ENCODE measurements around the gene CKS2. TPM values are rescaled to one million over a fixed set of nuclear protein-coding genes. Genes with fewer than 3 reads are reported as not detected.
A peak's percentile ranks its signal among the peaks of the same experiment; 100 is the strongest.

CKS2 gene
- total RNA-seq, 1 experiment from 2014 or later = 132 TPM

GRCh38 chr9:89311346-89312221 is 589 bp downstream of the CKS2 start:
- no peaks in the 10 kb centered on the region for H3K9me3 ChIP-seq (ENCODE audit: control insufficient read depth, insufficient read depth, low read depth, low read length)
- ATAC-seq (peak; percentile 49), DNase-seq (ENCODE audit: low read depth, low spot score) (no peak)
- ChIA-PET POLR2A (interaction anchor here (0.6 kb wide), 1 partner anchor 121 kb away, joined by 3 read pairs; no protein-coding TSS in a partner anchor), CTCF (no interaction called here)
- BruUV-seq (replicated peaks) = no TSS peak
- TF ChIP-seq POLR2AphosphoS5 (IDR thresholded peaks at IDR 0.05; ENCODE audit: low read depth, low read length) (no peak), TCF7L2 (IDR thresholded peaks at IDR 0.05; ENCODE audit: low read depth, low read length) (no peak), SIN3A (IDR thresholded peaks at IDR 0.05; ENCODE audit: borderline replicate concordance, insufficient read depth, low read depth, low read length) (no peak; the same call in 1 of the 2 replicates), CTCF (IDR thresholded peaks at IDR 0.05) (no peak)
- peaks cover 38% of the 10 kb centered on the region for H3K36me3 ChIP-seq (ENCODE audit: control insufficient read depth, insufficient read depth, low read length)
- peaks cover 13% of the 10 kb centered on the region for H3K4me1 ChIP-seq (ENCODE audit: control insufficient read depth, insufficient read depth, low read length)
- in situ Hi-C loops (cut with HindIII; ENCODE audit: low pct_unique_long_range_greater_than_20kb, low sequenced_read_pairs) (no loop called here), intact Hi-C loops (cut with micrococcal nuclease; ENCODE audit: unreplicated experiment) (no loop called here)
- peak overlapping the region; percentile 97 for H3K27ac ChIP-seq (ENCODE audit: low read length)
- H3K4me3 ChIP-seq (ENCODE audit: low read depth in 2 of 2, low read length in 2 of 2) = peak overlapping the region; percentile 80 to 92
- no peaks in the 10 kb centered on the region for H3K27me3 ChIP-seq (ENCODE audit: control insufficient read depth, insufficient read depth, low read length)

GRCh38 chr9:89312222-89312571 is 1.2 kb downstream of the CKS2 start:
- CTCF ChIA-PET = no interaction called here
- no TSS peak for BruUV-seq (replicated peaks)
- Histone ChIP-seq H3K27ac (ENCODE audit: low read length) (peak overlapping the region; percentile 97), H3K4me3 (ENCODE audit: low read depth in 2 of 2, low read length in 2 of 2) (peak overlapping the region; percentile 80 to 92), H3K27me3 (ENCODE audit: control insufficient read depth, insufficient read depth, low read length) (no peaks in the 10 kb centered on the region), H3K4me1 (ENCODE audit: control insufficient read depth, insufficient read depth, low read length) (peaks cover 19% of the 10 kb centered on the region), H3K36me3 (ENCODE audit: control insufficient read depth, insufficient read depth, low read length) (peaks cover 43% of the 10 kb centered on the region), H3K9me3 (ENCODE audit: control insufficient read depth, insufficient read depth, low read depth, low read length) (no peaks in the 10 kb centered on the region)
- in situ Hi-C loops (cut with HindIII; ENCODE audit: low pct_unique_long_range_greater_than_20kb, low sequenced_read_pairs) = no loop called here
- intact Hi-C loops (cut with micrococcal nuclease; ENCODE audit: unreplicated experiment) = no loop called here
- no peak for ATAC-seq
- DNase-seq (ENCODE audit: low read depth, low spot score) = no peak
- POLR2A ChIA-PET = no interaction called here
- no peak for TF ChIP-seq CTCF (IDR thresholded peaks at IDR 0.05)
- no peak for TF ChIP-seq TCF7L2 (IDR thresholded peaks at IDR 0.05; ENCODE audit: low read depth, low read length)
- TF ChIP-seq POLR2AphosphoS5 (IDR thresholded peaks at IDR 0.05; ENCODE audit: low read depth, low read length) = no peak
- no peak for TF ChIP-seq REST (IDR thresholded peaks at IDR 0.05; ENCODE audit: insufficient read depth in 1 of 2, low read depth in 2 of 2, low read length in 1 of 2)
- no peak for TF ChIP-seq SIN3A (IDR thresholded peaks at IDR 0.05; ENCODE audit: borderline replicate concordance, insufficient read depth, low read depth, low read length)
